IMR-90 (cell line): Measurements from ENCODE around the gene ZNF385D. TPM values are rescaled to one million over a fixed set of nuclear protein-coding genes. Genes with fewer than 3 reads are reported as not detected.

ENCODE experiments used
- ATAC-seq: fragments of 200-7000 bp; cut with Tn5 transposase; 2 replicates; pipeline ENCODE4 v1.9.1; 2020; ENCODE audit warnings: low read depth, mild to moderate bottlenecking, moderate library complexity
- BruUV-seq: library from RNA; stranded (reverse); fragments of 400-500 nt; replicated peaks from 2 replicates; lab custom pipeline; 2021; lab: Mats Ljungman, UMichigan
- CTCF ChIA-PET: fragments of 300-600 bp; formaldehyde crosslinking; extraction: SDS; loops from one replicate; lab custom pipeline; 2021; ENCODE audit warnings: antibody characterized with exemption; lab: Yijun Ruan, JAX
- POLR2A ChIA-PET: fragments of 300-600 bp; sonication (Branson Sonifier 250); formaldehyde crosslinking; loops from one replicate; lab custom pipeline; 2022; ENCODE audit warnings: antibody characterized with exemption; ENCODE audit not compliant: unreplicated experiment; lab: Charles Lee
- DNase-seq: peaks from one replicate; pipeline ENCODE4 v3.0.0; 2013
- H2AFZ ChIP-seq: replicated peaks from 2 replicates; pipeline ENCODE3; 2013; ENCODE audit warnings: low read length, mild to moderate bottlenecking; ENCODE audit not compliant: poor library complexity
- H2AK5ac ChIP-seq: 2 replicates; pipeline ENCODE4 v1.6.1; 2013; ENCODE audit warnings: low read depth, low read length, inconsistent platforms
- H2AK9ac ChIP-seq: replicated peaks from 2 replicates; pipeline ENCODE3; 2013; ENCODE audit warnings: mild to moderate bottlenecking, low read depth, low read length, moderate library complexity; ENCODE audit not compliant: poor library complexity
- H2BK120ac ChIP-seq: 2 replicates; pipeline ENCODE4 v1.6.1; 2013; ENCODE audit warnings: low read depth, low read length, inconsistent platforms
- H2BK15ac ChIP-seq: 3 replicates; pipeline ENCODE4 v1.6.1; 2013; ENCODE audit warnings: low read depth, low read length, inconsistent platforms
- H2BK20ac ChIP-seq: 2 replicates; pipeline ENCODE4 v1.6.1; 2013; ENCODE audit warnings: low read depth, mild to moderate bottlenecking, inconsistent platforms, low read length, moderate library complexity
- H2BK5ac ChIP-seq: 2 replicates; pipeline ENCODE4 v1.6.1; 2013; ENCODE audit warnings: mild to moderate bottlenecking, low read depth, low read length, inconsistent platforms; ENCODE audit not compliant: poor library complexity, severe bottlenecking
- H3K14ac ChIP-seq: replicated peaks from 2 replicates; pipeline ENCODE4 v1.6.1; 2013; ENCODE audit warnings: low read depth, low read length, inconsistent platforms
- H3K18ac ChIP-seq: 2 replicates; pipeline ENCODE4 v1.6.1; 2013; ENCODE audit warnings: low read depth, low read length, control low read depth
- H3K23ac ChIP-seq: 2 replicates; pipeline ENCODE4 v1.6.1; 2013; ENCODE audit warnings: low read depth, low read length, inconsistent platforms
- H3K27ac ChIP-seq: 2 replicates; pipeline ENCODE4 v1.5.1; 2013; ENCODE audit warnings: mild to moderate bottlenecking, control low read depth, low read length; ENCODE audit not compliant: insufficient read depth
- H3K27me3 ChIP-seq: 2 replicates; pipeline ENCODE4 v1.6.1; 2013; ENCODE audit warnings: low read length; ENCODE audit not compliant: control insufficient read depth, insufficient read depth
- H3K36me3 ChIP-seq: 2 replicates; pipeline ENCODE4 v1.6.1; 2013; ENCODE audit warnings: low read length, mixed read lengths; ENCODE audit not compliant: control insufficient read depth, insufficient read depth
- H3K4ac ChIP-seq: 2 replicates; pipeline ENCODE4 v1.6.1; 2013; ENCODE audit warnings: low read depth, low read length, inconsistent platforms
- H3K4me1 ChIP-seq: 2 replicates; pipeline ENCODE4 v1.6.1; 2013; ENCODE audit warnings: low read length, mixed read lengths; ENCODE audit not compliant: control insufficient read depth, insufficient read depth
- H3K4me2 ChIP-seq: 2 replicates; pipeline ENCODE4 v1.6.1; 2013; ENCODE audit warnings: low read depth, mild to moderate bottlenecking, control low read depth, low read length, moderate library complexity
- H3K4me3 ChIP-seq: 2 replicates; pipeline ENCODE4 v1.5.1; 2013; ENCODE audit warnings: low read depth, mild to moderate bottlenecking, control low read depth, low read length, moderate library complexity; ENCODE audit not compliant: insufficient read depth
- H3K56ac ChIP-seq: 2 replicates; pipeline ENCODE4 v1.6.1; 2013; ENCODE audit warnings: low read length, inconsistent platforms; ENCODE audit not compliant: insufficient read depth; ENCODE audit errors: extremely low read depth
- H3K79me1 ChIP-seq, 2 experiments: 2 replicates each; pipeline ENCODE4 v1.6.1; 2013; ENCODE audit warnings: low read length in 2 of 2, inconsistent platforms in 1 of 2, low read depth in 1 of 2
- H3K9ac ChIP-seq: 2 replicates; pipeline ENCODE4 v1.6.1; 2013; ENCODE audit warnings: low read depth, low read length, control low read depth
- H3K9me1 ChIP-seq: 2 replicates; pipeline ENCODE4 v1.6.1; 2013; ENCODE audit warnings: low read length, inconsistent platforms; ENCODE audit not compliant: insufficient read depth
- H3K9me3 ChIP-seq: 2 replicates; pipeline ENCODE4 v1.6.1; 2013; ENCODE audit warnings: low read length; ENCODE audit not compliant: control insufficient read depth, insufficient read depth
- H4K20me1 ChIP-seq: 2 replicates; pipeline ENCODE4 v1.6.1; 2013; ENCODE audit warnings: low read length, inconsistent platforms; ENCODE audit not compliant: insufficient read depth
- H4K5ac ChIP-seq: 2 replicates; pipeline ENCODE4 v1.6.1; 2013; ENCODE audit warnings: mild to moderate bottlenecking, low read depth, low read length, control low read depth
- H4K8ac ChIP-seq, 2 experiments: 2 replicates each; pipeline ENCODE4 v1.6.1; 2013; ENCODE audit warnings: low read depth in 2 of 2, low read length in 2 of 2, control low read depth in 1 of 2, inconsistent platforms in 1 of 2
- H4K91ac ChIP-seq: 2 replicates; pipeline ENCODE4 v1.6.1; 2013; ENCODE audit warnings: low read depth, low read length, inconsistent platforms; ENCODE audit not compliant: insufficient read depth
- ELK1 ChIP-seq: fragments of 150-350 bp; IDR thresholded peaks from 2 replicates; pipeline ENCODE4 v1.6.1; 2016; ENCODE audit warnings: low read depth, mild to moderate bottlenecking, low read length, moderate library complexity, borderline replicate concordance
- RCOR1 ChIP-seq: IDR thresholded peaks from 2 replicates; pipeline ENCODE4 v1.6.1; 2012; ENCODE audit warnings: mild to moderate bottlenecking, low read length, improper control_type of control experiment; ENCODE audit not compliant: insufficient replicate concordance
- RFX5 ChIP-seq: IDR thresholded peaks from 2 replicates; pipeline ENCODE4 v1.8.0; 2012; ENCODE audit warnings: low read depth, mild to moderate bottlenecking, low read length, moderate library complexity
- WGBS, 2 experiments: methylation state at CpG; one replicate each; pipeline versions ENCODE4 v1.1.5 to v1.1.7; 2013; ENCODE audit warnings: missing lambda C conversion rate in 2 of 2; ENCODE audit not compliant: insufficient read length in 1 of 2; ENCODE audit errors: extremely low coverage in 2 of 2; 5-methylcytosine and 5-hydroxymethylcytosine counted together
- dilution Hi-C: fragments of 300-500 bp; cut with HindIII; formaldehyde crosslinking; loops from one replicate; pipeline ENCODE4 v1.14.3; 2018; ENCODE audit warnings: low sequenced_read_pairs; ENCODE audit not compliant: unreplicated experiment
- in situ Hi-C: fragments of 300-500 bp; cut with MboI; formaldehyde crosslinking; loops from 3 replicates; pipeline ENCODE4 v1.14.3; 2019; ENCODE audit warnings: low sequenced_read_pairs, inconsistent platforms, mixed read lengths
- intact Hi-C: fragments of 100-400 bp; cut with micrococcal nuclease; formaldehyde crosslinking; loops from 2 replicates; pipeline ENCODE4 v1.10.0; 2022
- polyA plus RNA-seq, 3 experiments: library from polyadenylated mRNA; depleted of rRNA; stranded (reverse); fragments of >200 nt; gene quantifications; 2 replicates each; pipeline ENCODE4 v1.2.3, GENCODE V29; 2012; ENCODE audit warnings: low replicate concordance in 1 of 3
- total RNA-seq: library from RNA; depleted of rRNA; stranded (reverse); fragments of >200 nt; gene quantifications from 2 replicates; pipeline ENCODE4 v1.2.3, GENCODE V29; 2012

The ZNF385D gene
- total and polyA plus RNA-seq, 2 of the 4 experiments (the other 2 are of a cell fraction): 0.18 to 2.4 TPM

DNA sequence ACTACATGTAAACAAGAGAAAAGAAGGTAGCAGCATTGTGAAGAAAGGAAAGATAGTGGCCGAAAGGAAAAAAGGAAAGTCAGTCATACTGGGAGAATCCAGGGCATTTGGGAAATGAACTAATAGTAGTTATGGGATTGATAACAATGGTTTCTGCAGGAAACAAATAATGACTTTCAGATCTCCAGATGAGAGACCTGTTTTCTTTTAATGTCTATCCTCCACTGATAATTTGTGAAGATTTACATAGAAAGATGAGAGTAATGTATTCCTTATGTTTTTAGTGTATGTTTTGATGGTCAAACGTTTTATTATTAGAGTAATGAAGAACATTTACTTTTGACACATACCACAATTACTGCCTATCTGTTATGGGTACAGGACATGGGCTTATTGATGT lies 15.0 kb upstream of the ZNF385D start:
- H3K27ac ChIP-seq: no peak overlapping the region
- H4K5ac ChIP-seq: no peak overlapping the region
- DNase-seq (no peak), ATAC-seq (no peak)
- POLR2A ChIA-PET: no interaction called here
- no peak overlapping the region for H3K4ac ChIP-seq
- H3K9me3 ChIP-seq: no peaks in the 10 kb centered on the region
- in situ Hi-C loops: no loop called here
- CTCF ChIA-PET: no interaction called here
- no peak overlapping the region for H2BK120ac ChIP-seq
- no peaks in the 10 kb centered on the region for H3K79me1 ChIP-seq
- intact Hi-C loops: no loop called here
- H3K9me1 ChIP-seq: no peaks in the 10 kb centered on the region
- no peak for TF ChIP-seq ELK1
- no peak for TF ChIP-seq RFX5
- TF ChIP-seq RCOR1: no peak
- no peak overlapping the region for H2BK5ac ChIP-seq
- no peaks in the 10 kb centered on the region for H3K27me3 ChIP-seq
- dilution Hi-C loops: no loop called here
- H4K91ac ChIP-seq: no peak overlapping the region
- H3K14ac ChIP-seq: no peak overlapping the region
- H3K4me3 ChIP-seq: no peak overlapping the region
- no peak overlapping the region for H2AK5ac ChIP-seq
- H2BK20ac ChIP-seq: no peak overlapping the region
- no peak overlapping the region for H3K56ac ChIP-seq
- H4K20me1 ChIP-seq: no peaks in the 10 kb centered on the region
- H3K23ac ChIP-seq: no peak overlapping the region
- no peak overlapping the region for H4K8ac ChIP-seq
- no peaks in the 10 kb centered on the region for H3K4me1 ChIP-seq
- BruUV-seq: no TSS peak
- 100% methylated on average over 1 of the region's 2 CpGs; no CpG with 5 or more reads in 1 of the 2 experiments for WGBS, 2 experiments
- no peak overlapping the region for H2BK15ac ChIP-seq
- H2AFZ ChIP-seq: no peak overlapping the region
- H2AK9ac ChIP-seq: no peak overlapping the region
- no peaks in the 10 kb centered on the region for H3K36me3 ChIP-seq
- no peak overlapping the region for H3K4me2 ChIP-seq
- H3K9ac ChIP-seq: no peak overlapping the region
- no peak overlapping the region for H3K18ac ChIP-seq
